ENCODE data around the gene MAPK7.

The MAPK7 gene

DNA sequence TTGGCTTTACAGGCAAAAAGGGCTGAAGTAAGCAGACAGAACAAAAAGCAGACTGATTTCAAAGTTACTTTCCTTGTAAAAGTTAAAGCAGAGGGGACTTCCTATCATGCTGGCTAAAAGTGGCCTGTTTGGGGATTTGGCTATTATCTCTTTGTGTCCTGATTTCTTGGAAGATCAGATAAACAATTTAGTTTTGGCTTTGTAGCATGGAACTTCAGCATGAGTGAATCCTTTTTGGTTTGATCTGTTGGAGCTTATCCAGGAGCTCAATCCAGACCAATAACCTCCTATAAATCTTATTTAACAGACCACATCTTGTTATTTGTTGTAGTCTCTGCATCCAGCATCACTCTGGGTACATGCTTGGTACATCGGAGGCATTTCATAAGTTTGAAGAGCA is 23.9 kb downstream of the MAPK7 start:
- DNase-seq = no peak

DNA sequence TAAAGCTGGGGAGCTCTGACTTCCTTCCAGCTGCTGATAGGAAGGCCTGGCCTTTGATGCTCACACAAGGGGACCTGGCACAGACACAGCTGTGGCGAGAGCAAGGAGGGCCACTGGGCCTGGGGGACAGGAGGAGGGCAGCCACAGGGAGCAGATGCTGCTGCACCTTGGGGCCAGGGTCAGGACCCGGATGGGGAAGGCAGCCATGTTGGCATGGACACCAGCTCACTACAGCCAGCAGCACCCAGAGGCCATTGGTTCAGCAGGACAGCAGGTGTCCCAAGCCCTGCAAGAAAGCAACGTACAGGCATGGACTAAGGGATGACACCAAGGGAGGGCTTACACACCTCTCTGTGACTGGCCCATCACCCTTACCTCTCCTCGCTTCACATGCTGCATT is 24.7 kb downstream of the MAPK7 start:
- DNase-seq = no peak

DNA sequence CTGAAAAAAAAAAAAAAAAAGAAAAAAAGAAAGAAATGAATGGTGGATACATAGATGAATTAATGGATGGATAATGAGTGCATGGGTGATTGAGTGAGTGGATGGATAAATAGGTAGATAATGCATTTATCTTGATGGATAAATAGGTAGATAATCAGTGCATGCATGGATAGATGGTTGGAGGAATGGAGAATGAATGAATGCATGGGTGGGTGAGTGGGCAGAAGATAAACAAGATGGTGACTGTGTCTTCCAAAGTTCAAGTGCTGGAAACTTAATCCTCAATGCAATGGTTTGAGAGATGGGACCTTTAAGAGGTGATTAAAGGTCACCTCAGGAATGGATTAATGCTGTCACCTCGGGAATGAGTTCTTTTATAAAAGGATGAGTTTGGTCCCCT is 26.0 kb downstream of the MAPK7 start:
- DNase-seq = no peak

DNA sequence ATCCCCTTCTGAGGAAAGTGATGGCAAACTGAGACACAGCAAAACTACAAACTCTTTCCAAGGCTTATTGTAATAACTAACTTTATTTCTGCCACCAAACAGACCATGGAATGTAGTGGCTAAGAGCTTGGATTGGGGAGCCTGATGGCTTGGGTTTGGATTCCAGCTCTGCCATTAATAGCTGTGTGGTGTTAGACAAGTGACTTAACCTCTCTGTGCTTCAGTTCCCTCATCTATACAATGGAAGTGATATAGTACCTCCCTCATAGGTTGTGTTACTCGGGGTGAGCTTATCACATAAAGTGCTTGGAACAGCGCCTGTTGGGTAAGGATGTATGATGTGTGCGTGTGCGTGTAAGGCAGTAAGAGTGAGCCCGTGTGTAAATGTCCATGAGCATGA is 26.8 kb downstream of the MAPK7 start:
- no peak for DNase-seq

DNA sequence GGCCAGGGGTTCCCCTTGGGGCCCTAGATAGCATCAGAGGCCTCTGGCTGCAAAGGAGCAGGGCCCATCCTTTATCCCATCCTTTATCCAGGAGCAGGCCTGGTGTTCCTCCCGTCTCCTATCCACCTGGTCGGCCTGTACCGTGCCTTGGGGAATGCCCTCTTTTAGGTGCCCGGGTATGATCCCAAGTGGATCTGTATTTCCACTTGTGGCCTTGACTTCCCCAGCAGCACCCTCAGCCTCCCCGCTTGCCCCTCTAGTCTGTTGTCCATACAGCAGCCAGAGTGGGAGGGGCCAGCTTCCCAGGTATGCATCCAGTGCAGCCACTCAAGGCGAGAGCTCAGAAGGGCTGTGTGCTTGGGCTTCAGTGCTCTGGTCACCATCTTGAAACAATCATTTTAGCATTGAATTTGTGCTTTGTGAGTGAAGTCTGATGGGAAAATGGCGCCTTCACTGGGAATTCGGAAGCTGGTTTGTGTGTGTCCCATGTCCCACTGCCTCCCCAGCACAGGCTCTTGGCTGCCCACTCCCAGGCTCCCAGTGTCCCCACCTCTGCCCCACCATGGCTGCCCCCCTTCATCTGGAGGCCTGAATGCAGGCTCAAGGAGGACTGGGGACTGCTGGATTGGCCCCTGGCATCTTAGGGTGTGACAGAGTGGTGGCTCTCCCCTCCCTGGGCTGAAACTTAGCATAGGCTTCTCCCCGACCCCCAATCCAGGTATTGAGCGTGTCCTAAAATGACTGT is 29.5 kb downstream of the MAPK7 start:
- no peak for DNase-seq

DNA sequence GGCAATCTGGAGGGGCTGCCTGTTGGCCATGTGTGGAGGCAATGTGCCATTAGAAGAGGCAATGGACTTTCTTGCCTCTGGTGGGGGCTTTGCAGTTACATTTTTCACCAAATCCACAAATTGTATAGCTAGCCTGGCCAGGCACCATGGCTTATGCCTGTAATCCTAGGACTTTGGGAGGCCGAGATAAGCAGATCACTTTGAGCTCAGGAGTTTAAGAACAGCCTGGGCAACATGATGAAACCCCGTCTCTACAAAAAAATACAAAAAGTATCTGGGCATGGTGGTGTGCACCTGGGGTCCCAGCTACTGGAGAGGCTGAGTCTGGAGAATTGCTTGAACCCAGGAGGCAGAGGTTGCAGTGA is 30.0 kb downstream of the MAPK7 start:
- no peak for DNase-seq

DNA sequence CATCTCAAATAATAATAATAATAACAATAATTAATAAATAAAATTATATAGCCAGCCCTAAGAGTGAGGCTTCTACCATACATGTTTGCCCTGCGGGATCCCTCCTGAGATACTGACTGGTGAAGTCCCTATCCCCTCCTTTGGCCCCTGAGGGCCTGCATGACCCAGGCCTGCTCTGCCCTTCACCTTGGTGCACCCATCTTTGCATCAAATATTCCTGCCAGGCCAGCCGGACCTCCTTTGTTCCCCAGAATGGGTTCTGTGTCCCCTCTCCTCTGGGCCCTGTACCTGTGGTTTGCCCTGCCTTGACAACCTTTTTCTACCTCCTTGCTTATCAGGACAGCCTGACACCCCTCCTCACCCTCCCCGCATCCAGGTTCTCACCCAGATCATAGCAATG is 30.8 kb downstream of the MAPK7 start:
- DNase-seq = no peak

DNA sequence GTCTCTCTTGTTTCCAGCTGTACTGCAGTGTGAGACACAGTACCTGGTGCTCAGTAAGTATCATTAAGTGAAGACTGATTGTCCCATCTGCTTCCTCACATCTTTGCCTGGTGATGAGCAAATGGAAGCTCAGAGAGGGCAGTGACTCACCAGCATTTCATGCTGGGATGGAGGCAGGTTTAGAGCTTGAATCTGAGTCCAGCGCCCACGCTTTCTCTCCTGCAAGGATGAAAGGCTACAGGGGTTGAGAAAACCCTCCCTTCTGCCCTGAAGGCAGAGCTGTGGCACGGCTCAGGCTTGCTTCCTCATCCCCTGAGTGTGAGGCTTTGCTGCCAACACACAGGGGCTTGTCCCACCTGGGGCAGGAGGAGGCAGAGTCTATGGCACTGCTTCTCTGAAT is 31.2 kb downstream of the MAPK7 start:
- DNase-seq = no peak

DNA sequence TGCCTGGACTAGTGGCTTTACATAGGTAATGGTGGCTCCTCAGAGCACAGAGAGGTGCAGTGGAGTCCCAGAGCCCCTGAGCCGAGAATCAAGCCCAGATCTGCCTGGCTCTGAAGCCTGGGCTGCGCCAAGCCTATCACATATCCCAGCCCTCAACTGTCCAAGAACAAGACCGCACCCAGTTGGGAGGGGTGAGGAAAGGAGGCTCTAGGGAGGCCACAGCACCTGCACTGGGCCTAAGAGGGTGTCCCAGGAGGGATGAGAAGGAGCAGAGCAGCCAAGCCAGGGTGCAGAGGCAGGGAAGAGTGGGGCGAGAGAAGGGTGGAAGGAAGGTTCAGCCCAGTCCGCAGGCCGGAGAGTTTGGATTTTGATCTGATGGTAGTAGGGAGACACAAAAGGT is 31.8 kb downstream of the MAPK7 start:
- no peak for DNase-seq

DNA sequence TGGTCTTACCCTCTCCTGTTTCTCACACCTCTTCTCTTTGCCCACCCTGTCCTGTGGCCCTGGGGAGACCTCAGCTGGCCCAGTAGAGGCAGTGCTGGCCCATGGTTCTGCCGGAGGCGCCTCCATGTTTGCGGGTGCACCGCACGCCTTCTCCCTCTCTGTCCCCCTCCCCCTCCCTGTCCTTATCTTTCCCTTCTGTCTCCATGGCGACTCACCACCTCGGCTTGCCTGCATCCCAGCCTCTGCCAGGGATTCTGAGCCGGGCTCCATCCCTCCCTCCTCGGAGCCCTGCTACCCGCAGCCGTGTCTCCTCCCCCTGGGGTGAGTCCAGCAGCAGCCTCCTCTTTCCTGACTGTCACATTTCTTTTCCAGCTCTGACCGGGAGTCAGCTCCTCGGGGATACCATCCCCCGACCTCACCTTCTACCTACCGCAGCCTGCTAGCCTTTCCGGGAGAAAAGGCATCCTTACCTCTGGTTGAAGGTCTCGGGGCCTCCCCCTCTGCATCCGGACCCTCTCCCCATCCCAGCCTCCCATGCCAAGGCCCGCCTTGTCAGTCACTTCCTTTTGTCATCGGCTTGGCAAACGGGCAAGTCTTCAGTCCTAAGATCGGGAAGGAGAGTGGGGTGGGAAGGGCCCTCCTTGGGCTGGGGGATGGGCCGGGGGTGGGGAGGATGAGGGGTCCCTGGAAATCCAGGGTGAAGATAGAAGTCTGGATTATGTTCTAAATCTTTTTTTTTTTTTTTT is 32.8 kb downstream of the MAPK7 start, which contains the start of gene RNF112:
Gene RNF112 (plus strand): TSS at position 358 of the 746 bp plus-strand sequence. CDS start 177 bp downstream, at position 535.
- no peak for DNase-seq

DNA sequence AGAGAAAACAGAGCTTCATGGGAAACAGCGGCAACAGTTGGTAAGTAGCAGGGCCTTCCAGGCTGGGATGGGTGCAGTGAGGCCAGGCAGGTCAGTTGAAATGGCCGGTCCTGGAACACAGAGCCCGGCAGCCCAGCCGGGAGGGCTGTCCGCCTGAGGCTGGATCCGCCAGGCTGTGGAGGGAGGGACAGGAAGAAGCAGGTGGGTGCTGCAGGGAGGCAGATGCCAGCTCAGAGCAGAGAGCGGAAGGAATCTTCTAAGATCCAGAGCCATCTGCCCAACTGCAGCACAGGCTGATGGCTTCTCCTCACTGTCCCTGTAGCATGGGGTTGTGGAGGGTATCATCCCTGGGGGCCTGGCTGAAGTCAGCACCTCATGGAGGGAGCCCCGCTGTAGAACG is 33.3 kb downstream of the MAPK7 start:
- no peak for DNase-seq

DNA sequence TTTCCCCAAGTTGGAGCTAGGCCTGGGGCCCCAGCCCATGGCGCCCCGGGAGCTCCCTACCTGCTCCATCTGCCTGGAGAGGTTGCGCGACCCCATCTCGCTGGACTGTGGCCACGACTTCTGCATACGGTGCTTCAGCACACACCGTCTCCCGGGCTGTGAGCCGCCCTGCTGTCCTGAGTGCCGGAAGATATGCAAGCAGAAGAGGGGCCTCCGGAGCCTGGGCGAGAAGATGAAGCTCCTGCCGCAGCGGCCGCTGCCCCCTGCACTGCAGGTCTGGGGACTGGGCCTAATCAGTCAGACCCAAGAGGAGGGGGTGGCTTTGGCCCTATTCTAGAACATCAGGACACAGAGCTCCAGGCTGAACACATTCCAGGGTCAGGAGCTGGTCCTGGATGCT is 34.2 kb downstream of the MAPK7 start:
- no peak for DNase-seq

DNA sequence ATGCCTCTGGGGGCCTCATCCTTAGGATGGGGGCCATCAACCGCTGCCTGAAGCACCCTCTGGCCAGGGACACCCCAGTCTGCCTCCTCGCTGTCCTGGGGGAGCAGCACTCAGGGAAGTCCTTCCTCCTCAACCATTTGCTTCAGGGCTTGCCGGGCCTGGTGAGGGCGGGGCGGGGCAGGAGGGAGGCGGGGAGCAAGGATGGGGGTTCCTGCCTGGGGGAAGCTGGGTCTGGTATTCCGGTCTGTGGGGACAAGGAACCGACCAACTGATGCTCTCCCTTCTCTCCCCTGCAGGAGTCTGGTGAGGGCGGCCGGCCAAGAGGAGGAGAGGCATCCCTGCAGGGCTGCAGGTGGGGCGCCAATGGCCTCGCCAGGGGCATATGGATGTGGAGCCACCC is 34.7 kb downstream of the MAPK7 start:
- DNase-seq = no peak

DNA sequence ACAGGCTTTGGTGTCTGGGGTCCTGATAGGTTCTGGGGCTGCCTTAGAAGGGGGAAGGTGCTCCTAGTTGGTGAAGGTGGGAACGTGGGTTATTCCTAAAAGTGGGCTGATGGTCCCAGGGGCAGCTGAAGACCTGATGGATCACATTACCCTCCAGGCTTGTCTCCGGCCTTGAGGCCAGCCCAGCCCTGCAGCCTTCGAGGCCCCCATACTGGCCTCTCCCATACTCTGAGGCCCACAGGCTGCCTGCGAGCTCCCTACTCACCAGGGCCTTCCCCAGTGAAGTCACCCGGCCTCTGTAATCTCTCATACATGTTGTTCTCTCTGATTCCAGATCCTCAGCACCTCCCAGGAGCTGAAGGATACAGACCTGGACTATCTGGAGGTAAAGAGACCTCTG is 35.5 kb downstream of the MAPK7 start:
- no peak for DNase-seq

DNA sequence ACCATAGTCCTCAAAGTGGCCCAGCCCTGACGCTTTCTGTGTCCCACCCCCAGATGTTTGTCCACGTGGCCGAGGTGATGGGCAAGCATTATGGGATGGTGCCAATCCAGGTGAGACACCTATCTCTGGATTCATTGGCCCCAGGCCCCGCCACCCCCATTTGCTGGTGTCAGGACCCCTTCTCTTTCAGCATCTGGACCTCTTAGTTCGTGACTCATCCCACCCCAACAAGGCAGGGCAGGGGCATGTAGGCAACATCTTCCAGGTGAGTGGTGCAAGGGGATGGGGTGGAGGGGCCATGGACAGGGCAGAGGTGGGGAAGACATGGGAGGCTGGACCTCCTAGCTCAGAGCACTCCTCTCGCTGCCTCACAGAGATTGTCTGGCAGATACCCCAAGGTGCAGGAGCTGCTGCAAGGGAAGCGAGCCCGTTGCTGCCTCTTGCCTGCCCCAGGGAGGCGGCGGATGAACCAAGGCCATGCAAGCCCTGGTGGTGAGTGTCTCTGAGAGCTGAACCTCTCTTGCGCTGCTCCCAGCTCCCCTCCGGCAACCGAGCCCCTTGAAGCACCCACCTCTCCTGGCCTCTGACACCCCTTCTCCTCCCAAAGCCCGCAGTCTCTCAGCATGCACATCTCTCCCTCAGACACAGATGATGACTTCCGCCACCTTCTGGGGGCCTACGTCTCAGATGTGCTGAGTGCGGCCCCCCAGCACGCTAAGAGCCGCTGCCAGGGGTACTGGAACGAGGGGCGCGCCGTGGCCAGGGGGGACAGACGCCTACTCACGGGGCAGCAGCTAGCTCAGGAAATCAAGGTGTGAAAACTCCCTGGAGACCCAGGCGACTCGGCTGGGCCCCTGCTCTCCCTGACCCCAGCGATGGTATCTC is 36.3 kb downstream of the MAPK7 start:
- no peak for DNase-seq

DNA sequence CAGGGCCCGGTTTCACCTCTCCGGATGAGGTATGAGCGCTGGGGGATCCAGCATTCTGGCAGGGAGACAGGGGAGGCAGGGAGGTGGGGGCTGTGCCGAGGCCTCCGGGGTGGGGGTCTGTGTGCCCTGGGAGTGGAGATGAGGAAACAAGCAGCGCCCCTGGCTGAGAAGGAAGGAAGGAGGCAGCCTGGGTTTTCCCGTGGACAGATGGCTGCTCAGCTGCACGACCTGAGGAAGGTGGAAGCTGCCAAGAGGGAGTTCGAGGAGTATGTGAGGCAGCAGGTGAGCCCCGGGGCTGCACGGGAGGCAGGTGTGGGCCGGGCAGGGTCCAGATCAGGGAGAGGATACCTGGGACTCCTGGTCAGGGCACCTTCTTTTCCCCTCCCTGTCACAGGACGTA is 37.0 kb downstream of the MAPK7 start:
- no peak for DNase-seq

DNA sequence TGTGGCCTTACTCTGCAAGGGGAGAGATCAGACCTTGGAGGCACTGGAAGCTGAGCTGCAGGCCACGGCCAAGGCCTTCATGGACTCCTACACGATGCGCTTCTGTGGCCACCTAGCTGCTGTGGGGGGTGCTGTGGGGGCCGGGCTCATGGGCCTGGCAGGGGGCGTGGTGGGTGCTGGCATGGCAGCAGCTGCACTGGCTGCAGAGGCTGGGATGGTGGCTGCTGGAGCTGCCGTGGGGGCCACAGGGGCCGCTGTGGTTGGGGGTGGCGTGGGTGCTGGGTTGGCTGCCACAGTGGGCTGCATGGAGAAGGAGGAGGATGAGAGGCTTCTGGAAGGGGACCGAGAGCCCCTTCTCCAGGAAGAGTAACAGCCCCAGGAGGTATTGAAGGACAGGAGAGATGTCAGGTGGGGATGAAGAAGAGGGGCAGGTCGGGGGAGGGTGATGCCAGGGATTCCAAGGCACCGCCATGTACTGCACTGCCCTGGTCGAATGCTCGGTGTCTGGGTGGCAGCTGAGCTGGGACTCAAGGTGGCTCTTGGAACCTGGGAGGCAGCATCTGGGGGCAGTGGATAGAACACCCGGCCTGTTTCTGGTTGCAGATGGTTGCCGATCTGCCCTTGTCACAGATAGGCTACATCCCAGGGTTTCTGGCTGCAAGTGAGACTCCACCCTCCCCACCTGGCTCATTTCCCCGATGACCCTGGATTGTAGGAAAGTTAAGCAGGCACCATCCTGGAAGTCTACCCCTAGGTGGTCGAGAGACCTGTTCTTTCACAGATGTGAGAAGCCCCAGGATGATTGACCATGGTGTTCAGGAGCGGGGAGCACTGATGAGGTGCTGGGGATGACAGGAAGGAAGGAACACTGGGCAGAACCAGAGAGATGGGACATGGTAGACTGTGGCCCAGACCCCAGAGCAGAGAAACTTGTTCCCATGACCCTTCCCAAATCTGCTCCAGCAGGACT is 37.8 kb downstream of the MAPK7 start:
- DNase-seq = no peak

DNA sequence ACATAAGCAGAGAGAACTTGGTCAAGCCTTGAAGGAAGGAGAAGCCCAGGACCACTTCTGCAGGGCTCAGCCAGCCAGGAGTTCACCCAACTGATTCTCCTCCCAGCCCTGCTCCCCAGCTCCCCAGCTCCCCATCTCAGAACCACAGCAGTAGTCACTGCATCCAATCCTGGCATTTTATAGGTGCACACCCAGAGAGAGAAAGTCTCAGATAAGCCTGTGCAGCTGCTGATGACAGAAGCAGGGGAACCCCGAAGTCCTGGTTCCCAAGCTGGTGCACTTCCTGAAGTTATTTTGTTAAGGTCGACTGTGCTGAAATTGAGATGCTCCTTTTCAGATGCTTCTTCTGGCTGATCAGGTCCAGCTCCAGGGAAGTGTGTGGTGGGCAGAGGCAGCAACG is 39.3 kb downstream of the MAPK7 start:
- DNase-seq = no peak

DNA sequence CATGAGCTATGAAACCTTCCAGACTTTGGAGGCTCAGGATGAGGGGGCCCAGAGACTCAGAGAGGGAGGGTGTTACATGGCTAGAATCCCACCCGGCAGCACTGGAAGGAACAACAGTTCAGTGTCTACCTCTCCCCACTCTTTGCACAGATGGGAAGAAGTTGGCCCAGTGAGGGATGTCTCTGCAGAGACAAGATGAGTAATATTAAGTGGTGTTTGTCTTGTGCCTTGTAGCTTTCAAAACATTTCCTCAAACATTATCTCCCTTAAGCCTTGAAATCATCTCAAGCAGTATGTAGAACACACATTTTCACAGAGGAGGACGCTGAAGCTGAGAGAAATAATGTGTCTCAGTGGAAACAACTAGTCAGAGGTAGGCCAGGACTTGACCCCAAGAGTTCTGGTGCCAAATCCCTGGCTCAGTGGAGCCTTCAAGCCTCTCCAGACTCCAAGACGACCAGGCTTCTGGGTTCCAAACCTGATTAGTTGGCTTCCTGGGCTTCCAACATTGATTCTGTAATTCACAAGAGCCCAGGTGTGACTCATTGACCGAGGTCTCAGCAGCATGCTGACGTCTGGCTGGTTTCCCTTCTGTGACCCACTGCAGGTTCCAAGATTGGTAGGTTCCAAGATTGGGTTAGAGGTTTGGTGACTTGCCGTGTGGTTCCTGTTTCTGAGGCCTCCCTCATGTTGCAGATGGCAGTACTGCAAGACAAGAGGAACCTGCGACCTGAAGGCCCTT is 40.1 kb downstream of the MAPK7 start:
- no peak for DNase-seq

DNA sequence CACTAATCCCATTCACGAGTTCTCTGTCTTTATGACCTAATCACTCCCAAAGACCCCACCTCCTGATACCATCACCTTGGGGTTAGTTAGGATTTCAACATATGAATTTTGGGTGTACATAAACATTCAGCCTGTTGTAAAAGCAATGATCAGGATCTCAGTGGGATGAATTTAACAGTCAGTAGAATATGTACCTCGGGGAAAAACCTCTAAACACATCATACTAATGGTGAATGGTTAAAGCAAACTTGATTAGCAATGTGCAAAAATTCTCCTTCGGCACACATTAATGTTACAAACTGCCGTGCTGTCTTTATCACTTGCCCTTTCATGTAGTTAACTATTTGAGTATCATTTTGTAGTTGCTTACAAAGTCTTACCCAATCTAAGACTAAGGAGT is 42.9 kb downstream of the MAPK7 start:
- no peak for DNase-seq

DNA sequence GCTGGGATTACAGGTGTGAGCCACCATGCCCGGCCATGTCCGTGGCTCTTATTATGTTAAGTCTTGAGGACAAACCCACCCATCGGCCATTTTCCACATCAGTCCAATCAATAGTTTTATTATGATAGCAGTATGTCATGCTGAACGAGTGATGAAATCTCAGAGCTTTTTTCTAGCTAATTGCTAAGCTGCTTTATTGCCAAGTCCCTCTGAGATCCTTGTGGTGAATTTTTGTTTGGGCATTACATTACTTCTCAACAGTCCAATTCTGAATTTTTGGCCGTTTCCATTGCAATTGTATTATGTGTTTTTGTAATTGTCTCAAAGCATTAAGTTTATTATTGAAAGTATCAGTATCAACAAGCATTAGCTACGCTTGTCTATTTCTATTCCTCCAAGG is 43.6 kb downstream of the MAPK7 start:
- no peak for DNase-seq
